Measurements from ENCODE around the gene DNER. TPM values are rescaled to one million over a fixed set of nuclear protein-coding genes. Genes with fewer than 3 reads are reported as not detected.

The DNER gene
- total and polyA plus RNA-seq, 2 of the 4 experiments (the other 2 are of a cell fraction) = under 0.01 to 0.14 TPM

GRCh38 chr2:229654437-229654836 lies 59.9 kb downstream of the DNER start:
- H3K9me1 ChIP-seq (ENCODE audit: insufficient read depth, low read length) = no peaks in the 10 kb centered on the region
- H3K4me3 ChIP-seq (ENCODE audit: insufficient read depth, low read depth, low read length) = no peak overlapping the region
- no peak overlapping the region for H2BK15ac ChIP-seq (ENCODE audit: low read depth, low read length)
- no peak overlapping the region for H3K4ac ChIP-seq (ENCODE audit: low read depth, low read length)
- no peaks in the 10 kb centered on the region for H4K20me1 ChIP-seq (ENCODE audit: insufficient read depth, low read length)
- 50% methylated on average over 2 of the region's 3 CpGs; no CpG with 5 or more reads in 1 of the 2 experiments for WGBS, 2 experiments (ENCODE audit: extremely low coverage in 2 of 2, insufficient read length in 1 of 2)
- no peaks in the 10 kb centered on the region for H3K36me3 ChIP-seq (ENCODE audit: control insufficient read depth, insufficient read depth, low read length)
- in situ Hi-C loops (cut with MboI; ENCODE audit: low sequenced_read_pairs) = no loop called here
- no peak overlapping the region for H3K14ac ChIP-seq (replicated peaks; ENCODE audit: low read depth, low read length)
- H2AFZ ChIP-seq (replicated peaks; ENCODE audit: low read length, poor library complexity) = no peak overlapping the region
- peaks cover 2% of the 10 kb centered on the region; the same call in 1 of the 2 replicates for H3K9me3 ChIP-seq (ENCODE audit: control insufficient read depth, insufficient read depth, low read length)
- no peak overlapping the region for H3K56ac ChIP-seq (ENCODE audit: extremely low read depth, insufficient read depth, low read length)
- no peak overlapping the region for H3K4me2 ChIP-seq (ENCODE audit: low read depth, low read length)
- dilution Hi-C loops (cut with HindIII; ENCODE audit: low sequenced_read_pairs, unreplicated experiment) = no loop called here
- no peak for DNase-seq
- no peaks in the 10 kb centered on the region for H3K4me1 ChIP-seq (ENCODE audit: control insufficient read depth, insufficient read depth, low read length)
- H3K9ac ChIP-seq (ENCODE audit: low read depth, low read length) = no peak overlapping the region
- BruUV-seq (replicated peaks) = no TSS peak
- H3K18ac ChIP-seq (ENCODE audit: low read depth, low read length) = no peak overlapping the region
- no peak for ATAC-seq (ENCODE audit: low read depth)
- H4K5ac ChIP-seq (ENCODE audit: low read depth, low read length) = no peak overlapping the region
- TF ChIP-seq CHD1 (IDR thresholded peaks at IDR 0.05; ENCODE audit: low read depth, low read length) (no peak), RCOR1 (IDR thresholded peaks at IDR 0.05; ENCODE audit: insufficient replicate concordance, low read length) (no peak), MAZ (IDR thresholded peaks at IDR 0.05; ENCODE audit: borderline replicate concordance, low read depth, low read length) (no peak)
- H3K23ac ChIP-seq (ENCODE audit: low read depth, low read length) = no peak overlapping the region
- CTCF ChIA-PET = no interaction called here
- intact Hi-C loops (cut with micrococcal nuclease) = no loop called here
- H4K91ac ChIP-seq (ENCODE audit: insufficient read depth, low read depth, low read length) = no peak overlapping the region
- no peak overlapping the region for H3K27ac ChIP-seq (ENCODE audit: insufficient read depth, low read length)
- no peaks in the 10 kb centered on the region for H3K27me3 ChIP-seq (ENCODE audit: control insufficient read depth, insufficient read depth, low read length)
- no peak overlapping the region for H2BK120ac ChIP-seq (ENCODE audit: low read depth, low read length)
- no peaks in the 10 kb centered on the region for H3K79me1 ChIP-seq (ENCODE audit: low read depth in 1 of 2, low read length in 2 of 2)
- H2BK5ac ChIP-seq (ENCODE audit: low read depth, low read length, poor library complexity, severe bottlenecking) = no peak overlapping the region
- H2BK20ac ChIP-seq (ENCODE audit: low read depth, low read length) = no peak overlapping the region
- no peak overlapping the region for H2AK9ac ChIP-seq (replicated peaks; ENCODE audit: low read depth, low read length, poor library complexity)
- no peak overlapping the region for H2AK5ac ChIP-seq (ENCODE audit: low read depth, low read length)
- POLR2A ChIA-PET (ENCODE audit: unreplicated experiment) = no interaction called here
- no peak overlapping the region for H4K8ac ChIP-seq (ENCODE audit: low read depth in 2 of 2, low read length in 2 of 2)

Data from IMR-90 (cell line).